Bronchial epithelial cell (primary cell): ENCODE data around the gene OTOP2. TPM values are rescaled to one million over a fixed set of nuclear protein-coding genes. Genes with fewer than 3 reads are reported as not detected.

Experiments used
- DNase-seq: peaks from one replicate; pipeline ENCODE4 v3.0.0-alpha.2; 2010; ENCODE audit warnings: low read depth
- FAIRE-seq: peaks from 2 replicates; lab custom pipeline; 2011; peaks lifted over from hg19 to GRCh38; lab: Jason Lieb, UNC
- H3K27me3 ChIP-seq: 2 replicates; pipeline ENCODE4 v1.5.1; 2011; ENCODE audit warnings: low read length; ENCODE audit not compliant: control insufficient read depth, insufficient read depth
- H3K36me3 ChIP-seq: 2 replicates; pipeline ENCODE4 v1.5.1; 2011; ENCODE audit warnings: low read length; ENCODE audit not compliant: control insufficient read depth, insufficient read depth
- H3K4me3 ChIP-seq: 2 replicates; pipeline ENCODE4 v1.5.1; 2011; ENCODE audit warnings: mild to moderate bottlenecking, low read depth, low read length, control low read depth
- CTCF ChIP-seq: IDR thresholded peaks from 2 replicates; pipeline ENCODE4 v1.5.1; 2011; ENCODE audit warnings: mild to moderate bottlenecking, moderate library complexity, low read length, control low read depth, inconsistent platforms; ENCODE audit not compliant: insufficient read depth, severe bottlenecking
- total RNA-seq: library from RNA; depleted of rRNA; stranded (reverse); fragments of >200 nt; gene quantifications from 2 replicates; pipeline ENCODE4 v1.2.1, GENCODE V29; 2014

OTOP2 gene
- total RNA-seq, 1 donor from 2014 or later = not detected

DNA sequence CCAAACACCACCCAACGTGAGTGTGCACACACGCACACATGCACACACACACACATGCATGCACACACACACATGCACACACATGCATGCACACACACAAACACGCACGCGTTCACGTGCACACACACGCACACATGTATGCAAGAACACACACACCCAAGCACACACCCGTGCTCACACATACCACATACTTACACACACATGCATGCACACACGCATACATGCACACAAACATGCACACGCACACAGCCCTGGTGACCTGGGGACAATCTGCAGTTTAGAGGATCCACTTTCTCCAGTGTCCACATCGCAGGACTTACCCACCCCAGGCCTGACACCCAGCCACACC lies 7.2 kb upstream of the OTOP2 start:
- FAIRE-seq (peak; percentile 98), DNase-seq (no peak)
- TF ChIP-seq CTCF = no peak
- Histone ChIP-seq H3K4me3 (no peak overlapping the region), H3K36me3 (no peaks in the 10 kb centered on the region), H3K27me3 (no peaks in the 10 kb centered on the region)

- Histone ChIP-seq H3K36me3 (no peaks in the 10 kb centered on the region), H3K4me3 (no peak overlapping the region), H3K27me3 (no peaks in the 10 kb centered on the region)
- FAIRE-seq (no peak), DNase-seq (no peak)
- no peak for TF ChIP-seq CTCF
These were observed 6.6 kb upstream of the OTOP2 start for GRCh38 chr17:74917430-74917829.

DNA sequence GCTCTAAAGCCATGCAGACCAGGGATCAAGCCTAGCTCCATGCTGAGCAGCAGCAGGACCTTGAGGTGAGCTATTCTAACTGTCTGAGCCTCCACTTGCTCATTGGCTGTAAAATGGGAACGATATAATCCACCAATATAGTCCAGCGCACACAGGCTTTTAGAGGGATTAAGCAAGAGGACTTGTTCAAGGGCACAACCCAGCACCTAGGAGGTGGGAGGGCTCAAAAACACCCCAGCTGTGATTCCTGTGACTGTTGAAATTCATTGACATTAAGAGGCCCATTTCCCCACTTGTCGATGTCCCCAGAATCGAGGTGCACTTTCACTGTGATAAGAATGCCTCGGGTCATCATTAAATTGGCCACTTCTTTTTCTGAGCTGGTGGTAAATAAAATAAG lies 5.2 kb upstream of the OTOP2 start:
- H3K36me3 ChIP-seq = no peaks in the 10 kb centered on the region
- no peak for TF ChIP-seq CTCF
- no peak for DNase-seq
- no peak for FAIRE-seq
- H3K4me3 ChIP-seq = no peak overlapping the region
- peaks cover 2% of the 10 kb centered on the region for H3K27me3 ChIP-seq

DNA sequence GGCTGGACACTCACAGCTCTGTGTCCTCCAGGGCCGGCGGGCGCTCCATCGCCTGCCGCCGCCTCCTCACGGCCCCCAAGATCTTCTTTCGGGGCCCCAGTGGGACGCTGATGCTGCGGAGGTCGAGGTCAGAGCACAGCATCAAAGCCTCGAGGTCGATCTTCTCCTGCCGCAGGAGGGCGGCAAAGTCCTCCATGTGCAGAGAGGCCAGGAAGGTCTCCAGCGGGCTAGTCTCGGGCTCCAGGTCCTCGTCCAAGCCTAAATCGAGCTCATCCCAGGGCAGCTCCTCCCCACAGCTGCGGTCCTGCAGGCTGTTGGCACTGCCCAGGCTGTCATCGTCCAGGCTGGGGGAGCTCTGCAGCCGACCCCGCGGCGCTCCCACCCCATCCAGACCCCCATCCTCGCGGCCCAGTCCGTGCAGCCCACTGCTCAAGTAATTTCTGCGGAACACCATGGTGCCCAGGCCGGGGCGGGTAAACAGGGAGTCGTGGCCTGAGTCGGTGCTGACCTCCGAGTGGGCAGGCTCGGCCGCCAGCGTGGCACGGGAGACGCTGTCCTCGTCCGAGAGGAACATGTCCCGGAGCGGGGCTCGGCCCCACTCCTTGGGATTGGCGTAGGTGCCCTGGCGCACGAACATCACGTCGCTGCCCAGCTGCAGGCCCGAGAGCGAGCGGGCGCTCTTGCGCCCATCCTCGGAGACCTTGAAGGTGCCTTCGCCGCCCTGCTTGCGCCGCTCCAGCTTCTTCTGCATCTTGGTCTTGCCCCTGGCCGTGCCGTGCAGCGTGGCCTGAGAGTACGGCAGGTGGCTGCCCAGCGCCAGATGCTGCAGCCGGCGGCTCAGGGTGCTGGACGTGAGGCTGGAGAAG lies 4.4 kb upstream of the OTOP2 start:
- no peak for TF ChIP-seq CTCF
- H3K27me3 ChIP-seq = peaks cover 9% of the 10 kb centered on the region
- DNase-seq (no peak), FAIRE-seq (no peak)
- no peak overlapping the region for H3K4me3 ChIP-seq
- no peaks in the 10 kb centered on the region for H3K36me3 ChIP-seq

DNA sequence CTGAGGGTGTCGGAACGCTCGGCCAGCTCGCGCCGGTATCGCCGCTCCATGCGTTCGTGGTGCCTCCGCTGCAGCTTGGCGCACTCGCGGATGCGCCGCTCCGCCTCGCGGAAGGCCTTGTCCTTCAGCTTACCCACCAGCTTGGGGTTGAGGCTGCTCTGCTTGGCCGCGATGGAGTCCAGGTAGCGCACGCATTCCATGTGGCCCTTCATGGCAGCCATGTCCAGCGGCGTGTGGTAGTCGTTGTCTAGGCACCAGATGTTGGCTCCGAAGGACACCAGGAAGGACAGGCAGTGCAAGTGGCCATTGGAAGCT lies 3.8 kb upstream of the OTOP2 start:
- H3K27me3 ChIP-seq = peaks cover 14% of the 10 kb centered on the region
- no peaks in the 10 kb centered on the region for H3K36me3 ChIP-seq
- no peak for TF ChIP-seq CTCF
- FAIRE-seq (no peak), DNase-seq (no peak)
- no peak overlapping the region for H3K4me3 ChIP-seq

DNA sequence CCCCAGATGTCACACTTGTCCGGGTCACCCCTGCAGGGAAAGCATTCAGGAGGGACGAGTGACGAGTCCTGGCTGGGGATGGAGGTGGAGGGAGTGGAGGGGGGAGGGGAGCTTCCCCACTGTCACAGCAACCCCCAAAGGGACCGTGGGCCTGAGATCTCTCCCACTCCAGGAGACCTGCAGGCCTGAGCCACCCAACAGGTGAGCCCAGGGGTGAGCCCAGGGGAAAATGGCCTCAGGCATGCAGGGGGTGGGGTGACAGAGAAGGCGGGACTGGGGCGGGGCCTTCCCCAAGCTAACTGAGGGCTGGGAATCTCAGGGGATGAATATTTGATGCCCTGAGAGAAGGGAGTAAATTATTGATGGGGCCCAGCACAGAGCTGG lies 3.4 kb upstream of the OTOP2 start:
- no peak for TF ChIP-seq CTCF
- Histone ChIP-seq H3K36me3 (no peaks in the 10 kb centered on the region), H3K27me3 (peaks cover 14% of the 10 kb centered on the region), H3K4me3 (no peak overlapping the region)
- FAIRE-seq (no peak), DNase-seq (no peak)
